GM18951 (cell line): Measurements from ENCODE around the gene SNX8.

Source experiments
- POLR2A ChIP-seq: IDR thresholded peaks from 4 replicates; pipeline ENCODE4 v1.6.1; 2011; ENCODE audit warnings: mild to moderate bottlenecking; ENCODE audit not compliant: insufficient read length, insufficient read depth; ENCODE audit errors: extremely low read depth
- in situ Hi-C: fragments of 300-500 bp; cut with MboI; formaldehyde crosslinking; loops from one replicate; pipeline ENCODE4 v1.12.0; 2022; ENCODE audit warnings: low sequenced_read_pairs, mixed read lengths, inconsistent platforms; ENCODE audit not compliant: unreplicated experiment

Gene SNX8

DNA sequence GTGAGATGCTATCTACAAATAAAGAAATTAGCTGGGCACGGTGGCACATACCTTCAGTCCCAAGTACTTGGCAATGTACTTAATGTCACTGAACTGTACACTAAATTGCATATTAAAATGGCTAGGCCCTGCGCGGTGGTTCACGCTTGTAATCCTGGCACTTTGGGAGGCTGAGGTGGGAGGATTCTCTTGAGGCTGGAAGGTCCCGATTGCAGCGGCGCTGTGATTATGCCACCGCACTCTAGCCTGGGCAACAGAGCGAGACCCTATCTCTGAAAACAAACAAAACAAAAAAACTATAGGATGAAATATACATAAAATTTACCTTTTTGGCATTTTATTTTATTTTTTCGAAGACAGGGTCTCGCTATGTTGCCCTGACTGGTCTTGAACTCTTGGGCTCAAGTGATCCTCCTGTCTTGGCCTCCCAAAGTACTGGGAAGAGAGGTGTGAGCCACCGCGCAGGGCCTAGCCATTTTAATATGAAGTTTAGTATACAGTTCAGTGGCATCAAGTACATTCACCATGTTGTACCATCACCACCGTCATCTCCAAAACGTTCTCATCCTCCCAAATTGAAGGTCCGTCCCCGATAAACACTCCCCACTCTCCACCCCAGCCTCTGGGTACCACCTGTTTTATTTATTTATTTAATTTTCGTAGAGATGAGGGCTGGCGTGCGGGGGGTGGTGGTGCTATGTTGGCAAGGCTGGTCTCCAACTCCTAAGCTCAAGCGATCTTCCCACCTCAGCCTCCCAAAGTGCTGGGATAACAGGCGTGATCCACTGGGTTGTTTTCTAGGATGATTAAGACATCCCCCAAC, 39.1 kb upstream of the SNX8 start:
- in situ Hi-C loops = no loop called here
- TF ChIP-seq POLR2A = no peak

DNA sequence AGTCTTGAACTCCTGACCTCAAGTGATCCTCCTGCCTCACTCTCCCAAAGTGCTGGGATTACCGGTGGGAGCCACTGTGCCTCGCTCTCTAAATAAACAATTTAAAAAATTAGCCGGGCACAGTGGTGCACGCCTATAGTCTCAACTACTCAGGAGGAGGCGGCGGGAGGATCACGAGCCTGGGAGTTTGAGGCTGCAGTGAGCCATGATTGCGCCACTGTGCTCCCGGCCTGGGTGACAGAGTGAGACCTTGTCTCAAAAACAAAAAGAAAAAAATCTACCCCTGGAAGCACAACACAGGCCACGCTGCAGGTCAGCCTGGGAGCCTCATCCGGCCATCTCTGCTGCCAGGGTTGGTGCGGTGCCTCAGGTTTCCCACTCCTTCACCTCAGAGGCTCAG, 36.6 kb upstream of the SNX8 start:
- in situ Hi-C loops = no loop called here

DNA sequence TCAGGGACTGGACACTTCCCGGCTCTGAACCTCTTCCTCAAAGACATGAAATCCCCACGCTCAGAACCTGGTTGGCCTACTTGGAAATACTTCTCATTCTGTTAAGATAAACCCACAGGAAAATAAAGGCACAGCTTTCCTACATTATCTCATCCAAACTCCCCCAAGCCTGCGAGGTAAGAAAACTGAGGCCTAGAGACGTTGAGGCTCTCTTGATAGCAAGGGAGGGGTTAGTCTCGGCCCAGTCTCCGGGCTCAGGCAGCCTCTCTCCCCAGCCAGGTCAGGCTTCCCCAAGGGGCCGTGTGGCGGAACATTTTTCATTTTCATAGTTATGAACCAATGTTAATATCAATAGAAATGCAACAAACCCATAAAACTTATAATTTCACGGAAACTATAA, 35.8 kb upstream of the SNX8 start:
- TF ChIP-seq POLR2A = no peak
- in situ Hi-C loops = no loop called here

More for the DNA sequence above, 36.6 kb upstream of the SNX8 start:
- no peak for TF ChIP-seq POLR2A

DNA sequence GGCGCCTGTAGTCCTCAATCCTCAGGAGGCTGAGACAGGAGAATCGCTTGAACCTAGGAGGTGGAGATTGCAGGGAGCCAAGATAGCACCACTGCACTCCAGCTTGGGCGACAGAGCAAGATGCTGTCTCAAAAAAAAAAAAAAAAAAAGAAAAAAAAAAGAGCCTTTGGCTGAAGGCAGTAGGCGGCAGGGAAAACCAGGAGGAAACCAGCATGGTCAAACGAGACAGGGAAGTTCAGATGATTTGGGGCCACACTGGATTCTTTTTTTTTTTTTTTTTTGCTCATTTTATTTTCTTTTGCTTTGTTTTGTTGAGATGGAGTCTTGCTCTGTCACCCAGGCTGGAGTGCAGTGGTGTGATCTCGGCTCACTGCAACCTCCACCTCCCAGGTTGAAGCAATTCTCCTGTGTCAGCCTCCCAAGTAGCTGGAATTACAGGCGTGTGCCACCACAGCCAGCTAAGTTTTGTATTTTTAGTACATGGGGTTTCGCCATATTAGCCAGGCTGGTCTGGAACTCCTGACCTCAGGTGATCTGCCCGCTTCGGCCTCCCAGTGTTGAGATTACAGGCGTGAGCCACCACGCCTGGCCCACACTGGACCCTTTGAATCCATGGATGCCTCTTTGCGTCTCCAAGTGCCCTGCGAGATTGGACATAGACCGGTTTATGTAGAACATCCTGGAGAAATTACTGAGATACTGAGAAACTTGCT, 33.3 kb upstream of the SNX8 start:
- in situ Hi-C loops = loop anchor here (10.0 to 25.0 kb wide), 2 partner anchors 113 to 285 kb away; partner anchors contain the start of gene MAD1L1

DNA sequence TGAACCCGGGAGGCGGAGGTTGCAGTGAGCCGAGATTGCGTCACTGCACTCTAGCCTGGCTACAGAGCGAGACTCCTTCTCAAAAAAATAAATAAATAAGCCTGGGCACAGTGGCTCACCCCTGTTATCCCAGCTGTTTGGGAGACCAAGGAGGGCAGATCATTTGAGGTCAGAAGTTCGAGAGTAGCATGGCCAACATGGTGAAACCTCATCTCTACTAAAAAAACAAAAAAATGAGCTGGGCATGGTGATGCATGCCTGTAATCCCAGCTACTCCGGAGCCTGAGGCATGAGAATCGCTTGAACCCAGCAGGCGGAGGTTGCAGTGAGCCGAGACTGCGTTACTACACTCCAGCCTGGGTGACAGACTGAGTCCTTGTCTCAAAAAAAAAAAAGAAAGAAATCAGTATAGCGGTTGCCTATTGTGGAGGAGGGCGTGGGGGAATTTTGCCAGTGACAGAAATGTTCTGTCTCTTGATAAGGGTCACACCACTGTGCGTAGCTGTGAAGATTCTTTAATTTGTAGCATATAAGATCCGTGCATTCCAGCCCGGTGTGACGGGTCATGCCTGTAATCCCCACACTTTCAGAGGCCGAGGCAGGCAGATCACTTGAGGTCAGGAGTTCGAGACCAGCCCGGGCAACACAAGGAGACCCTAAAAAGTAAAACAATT, 22.5 kb upstream of the SNX8 start:
- in situ Hi-C loops = loop anchor here (25.0 kb wide), 1 partner anchor 274 kb away; no protein-coding TSS in a partner anchor
- TF ChIP-seq POLR2A = no peak

DNA sequence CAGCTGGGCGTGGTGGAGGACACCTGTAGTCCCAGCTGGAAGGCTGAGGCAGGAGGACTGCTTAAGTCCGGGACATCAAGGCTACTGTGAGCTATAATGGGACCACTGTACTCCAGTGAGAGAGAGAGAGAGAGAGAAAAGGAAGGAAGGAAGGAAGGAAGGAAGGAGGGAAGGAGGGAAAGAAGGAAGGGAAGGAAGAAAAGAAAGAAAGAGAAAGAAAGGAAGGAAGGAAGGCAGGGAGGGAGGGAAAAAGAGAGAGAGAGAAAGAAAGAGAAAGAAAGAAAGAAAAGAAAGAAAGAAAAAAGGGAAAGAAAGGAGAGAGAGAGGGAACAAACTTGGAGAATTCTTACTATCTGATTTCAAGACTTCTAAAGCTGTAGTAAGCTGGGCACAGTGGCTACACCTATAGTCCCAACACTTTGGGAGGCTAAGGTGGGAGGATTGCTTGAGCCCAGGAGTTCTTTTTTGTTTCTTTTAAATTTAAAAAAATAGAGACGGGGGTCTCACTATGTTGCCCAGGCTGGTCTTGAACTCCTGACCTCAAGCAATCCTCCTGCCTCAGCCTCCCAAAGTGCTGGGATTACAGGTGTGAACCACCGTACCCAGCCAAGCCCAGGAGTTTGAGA, 18.5 kb upstream of the SNX8 start:
- in situ Hi-C loops = loop anchor here (25.0 kb wide), 1 partner anchor 270 kb away; no protein-coding TSS in a partner anchor

DNA sequence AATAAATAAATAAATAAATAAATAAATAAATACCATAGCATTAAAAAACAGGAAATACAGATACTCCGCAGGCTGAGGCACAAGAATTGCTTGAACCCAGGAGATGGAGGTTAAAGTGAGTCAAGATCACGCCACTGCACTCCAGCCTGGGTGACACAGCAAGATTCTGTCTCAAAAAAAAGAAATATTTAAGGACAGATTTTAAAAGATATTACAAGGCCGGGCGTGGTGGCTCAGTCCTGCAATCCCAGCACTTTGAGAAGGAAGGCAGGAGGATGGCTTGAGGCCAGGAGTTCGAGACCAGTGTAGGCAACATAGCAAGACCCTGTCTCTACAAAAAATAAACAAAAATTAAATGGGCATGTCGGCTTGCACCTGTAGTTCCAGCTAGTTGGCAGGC, 17.5 kb upstream of the SNX8 start:
- TF ChIP-seq POLR2A = no peak
- in situ Hi-C loops = loop anchor here (25.0 kb wide), 1 partner anchor 269 kb away; no protein-coding TSS in a partner anchor

DNA sequence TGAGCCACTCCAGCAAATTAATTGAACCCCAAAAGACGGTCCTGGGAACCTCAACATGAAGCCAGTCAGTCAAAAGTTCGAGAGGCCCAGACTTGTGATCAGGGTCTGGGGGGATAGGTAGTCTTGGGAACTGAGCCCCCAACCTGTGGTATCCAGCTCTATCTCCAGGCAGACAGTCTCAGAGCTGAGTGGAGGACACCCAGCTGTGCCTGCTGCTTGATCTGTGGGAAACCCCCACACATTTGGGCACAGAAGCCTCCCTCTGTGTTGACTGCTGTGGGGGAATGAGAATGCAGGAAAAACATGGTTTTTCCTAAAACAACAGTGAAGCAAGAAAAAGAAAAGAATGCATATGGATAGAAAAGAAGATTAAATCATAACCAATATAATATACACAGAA, 16.3 kb upstream of the SNX8 start:
- in situ Hi-C loops = loop anchor here (25.0 kb wide), 1 partner anchor 268 kb away; no protein-coding TSS in a partner anchor
- no peak for TF ChIP-seq POLR2A

DNA sequence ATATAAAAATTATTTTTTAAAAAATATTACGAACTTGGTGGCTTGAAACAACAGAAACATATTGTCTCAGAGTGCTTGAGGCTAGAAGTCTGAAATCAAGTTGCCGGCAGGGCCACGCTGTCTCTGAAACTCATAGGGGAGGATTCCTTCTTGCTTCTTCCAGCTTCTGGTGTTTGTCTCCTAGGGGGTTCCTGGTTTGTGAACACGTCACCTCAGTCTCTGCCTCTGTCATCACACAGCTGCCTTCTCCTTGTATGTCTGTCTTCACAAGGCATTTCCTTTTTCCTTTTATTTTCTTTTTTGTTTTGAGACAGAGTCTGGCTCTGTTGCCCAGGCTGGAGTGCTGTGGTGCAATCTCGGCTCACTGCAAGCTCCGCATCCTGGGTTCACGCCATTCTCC, 12.7 kb upstream of the SNX8 start:
- TF ChIP-seq POLR2A = no peak
- in situ Hi-C loops = loop anchor here (25.0 kb wide), 1 partner anchor 265 kb away; no protein-coding TSS in a partner anchor

DNA sequence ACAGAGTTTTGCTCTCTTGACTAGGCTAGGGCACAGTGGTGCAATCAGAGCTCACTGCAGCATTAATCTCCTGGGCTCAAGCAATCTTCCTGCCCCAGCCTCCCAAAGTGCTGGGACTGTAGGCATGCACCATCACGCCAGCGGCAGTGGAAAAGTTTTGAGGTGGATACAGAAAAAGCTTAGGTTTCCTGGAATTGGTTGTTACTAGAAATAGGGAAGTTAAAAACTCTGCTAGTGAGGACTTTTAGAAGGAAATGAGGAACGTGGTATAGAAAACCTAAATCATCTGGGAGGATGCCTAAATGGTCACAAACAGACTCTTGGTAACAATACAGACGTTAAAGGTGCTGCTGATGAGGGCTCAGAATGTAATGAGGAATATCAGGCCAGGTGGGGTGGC, 10.9 kb upstream of the SNX8 start:
- in situ Hi-C loops = loop anchor here (25.0 kb wide), 1 partner anchor 263 kb away; no protein-coding TSS in a partner anchor
- no peak for TF ChIP-seq POLR2A

DNA sequence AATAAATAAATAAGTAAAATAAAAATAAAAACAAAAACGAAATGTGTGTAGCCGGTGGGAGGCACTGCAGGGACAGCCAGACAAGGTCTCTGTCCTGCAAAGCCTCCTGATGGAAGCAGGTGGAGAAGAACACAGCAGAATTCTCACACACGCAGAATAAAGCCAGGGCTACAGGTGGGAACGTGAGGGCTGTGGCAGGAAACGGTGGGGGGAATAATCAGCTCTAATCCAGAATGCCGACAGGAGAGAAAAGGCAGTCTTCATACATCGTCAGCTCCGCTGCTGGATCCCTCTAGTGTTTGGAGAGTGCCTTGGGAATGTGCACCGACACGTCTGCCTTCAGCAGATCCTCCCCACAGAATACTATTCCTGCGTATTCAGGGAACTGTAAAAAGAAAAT, 6.8 kb upstream of the SNX8 start:
- TF ChIP-seq POLR2A = no peak
- in situ Hi-C loops = no loop called here

DNA sequence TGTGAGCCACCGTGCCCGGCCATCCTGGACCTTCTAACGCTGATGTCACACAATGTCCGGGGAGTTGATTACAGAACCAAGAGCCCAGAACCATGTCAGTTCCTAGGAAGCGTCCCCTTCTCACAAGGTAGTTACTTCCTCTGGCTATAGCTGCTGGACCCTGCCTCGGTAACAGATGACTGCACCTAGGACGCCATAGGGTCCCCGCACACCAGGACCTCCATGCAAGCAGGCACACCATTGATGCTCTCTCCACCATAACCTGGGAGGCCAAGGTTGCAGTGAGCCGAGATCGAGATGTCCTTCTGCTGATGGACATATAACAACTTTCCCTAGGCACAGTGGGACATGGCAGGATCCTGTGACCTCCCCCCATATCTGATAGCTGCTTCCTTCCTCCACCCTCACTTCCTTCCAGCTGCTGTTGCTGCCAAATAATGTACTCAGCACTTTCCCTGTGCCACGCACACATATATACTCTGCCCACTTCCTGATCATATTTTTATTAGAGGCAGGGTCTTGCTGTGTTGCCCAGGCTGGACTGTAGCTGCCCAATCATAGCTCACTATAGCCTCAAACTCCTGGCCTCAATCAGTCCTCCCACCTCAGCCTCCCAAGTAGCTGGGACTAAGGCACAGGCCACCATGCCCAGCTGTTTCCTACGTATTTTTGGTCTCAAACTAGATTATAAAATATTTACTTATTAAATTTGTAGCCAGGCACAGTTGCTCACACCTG, 3.5 kb upstream of the SNX8 start:
- TF ChIP-seq POLR2A = no peak
- in situ Hi-C loops = no loop called here
